SKM-1 (cell line): ENCODE measurements around the gene MACC1.
A peak's percentile ranks its signal among the peaks of the same experiment; 100 is the strongest.

Experiments
- DNase-seq: peaks from one replicate; lab custom pipeline; 2025; ENCODE audit not compliant: unreplicated experiment; lab: John Stamatoyannopoulos, UW

Gene MACC1

GRCh38 chr7:20183086-20183485 is 34.1 kb downstream of the MACC1 start:
- DNase-seq = no peak

- no peak for DNase-seq
Measured at GRCh38 chr7:20176578-20177242, 40.5 kb downstream of the MACC1 start.

GRCh38 chr7:20173828-20174227 is 43.4 kb downstream of the MACC1 start:
- DNase-seq = no peak

- no peak for DNase-seq
Measured at GRCh38 chr7:20172736-20173334, 44.3 kb downstream of the MACC1 start.

- no peak for DNase-seq
Measured at GRCh38 chr7:20170633-20171032, 46.6 kb downstream of the MACC1 start.

- no peak for DNase-seq
Measured at GRCh38 chr7:20165146-20165510, 52.1 kb downstream of the MACC1 start.

- DNase-seq = peak; percentile 34
Measured at GRCh38 chr7:20164425-20165145, 52.6 kb downstream of the MACC1 start.

- no peak for DNase-seq
Measured at GRCh38 chr7:20162665-20163064, 54.5 kb downstream of the MACC1 start.

GRCh38 chr7:20159226-20159747 is 57.9 kb downstream of the MACC1 start:
- DNase-seq = no peak

GRCh38 chr7:20158684-20159083 is 58.5 kb downstream of the MACC1 start:
- DNase-seq = no peak

GRCh38 chr7:20157456-20157855 is 59.7 kb downstream of the MACC1 start:
- no peak for DNase-seq

- no peak for DNase-seq
Measured at GRCh38 chr7:20153999-20154398, 63.2 kb downstream of the MACC1 start.

- no peak for DNase-seq
Measured at GRCh38 chr7:20153567-20153966, 63.6 kb downstream of the MACC1 start.

- DNase-seq = no peak
Measured at GRCh38 chr7:20152511-20152910, 64.7 kb downstream of the MACC1 start.

GRCh38 chr7:20151708-20152456 is 65.3 kb downstream of the MACC1 start:
- no peak for DNase-seq

GRCh38 chr7:20146451-20146850 is 70.7 kb downstream of the MACC1 start:
- no peak for DNase-seq

- DNase-seq = no peak
Measured at GRCh38 chr7:20144801-20145200, 72.4 kb downstream of the MACC1 start.

GRCh38 chr7:20141666-20142065 is 75.5 kb downstream of the MACC1 start:
- DNase-seq = no peak

- no peak for DNase-seq
Measured at GRCh38 chr7:20141002-20141345, 76.2 kb downstream of the MACC1 start.

GRCh38 chr7:20140291-20141001 is 76.7 kb downstream of the MACC1 start:
- DNase-seq = no peak

GRCh38 chr7:20136647-20137046 is 80.5 kb downstream of the MACC1 start:
- no peak for DNase-seq
